RWPE1 (cell line): ENCODE measurements around the gene TCF12.
"Not testable (repeated sequence)": the region's sequence is repeated elsewhere in the genome, so short reads cannot be mapped to it uniquely, and the experiment has no call there.

Experiments
- CTCF ChIA-PET: fragments of 350-600 bp; sonication (Branson Sonifier 250); formaldehyde crosslinking; extraction: SDS; loops from one replicate; lab custom pipeline; 2021; lab: Yijun Ruan, JAX
- POLR2A ChIA-PET: fragments of 400-600 bp; formaldehyde crosslinking; extraction: SDS; loops from one replicate; lab custom pipeline; 2020; ENCODE audit warnings: antibody characterized with exemption; ENCODE audit not compliant: low non-redundant PET; lab: Yijun Ruan, JAX
- DNase-seq: peaks from one replicate; pipeline ENCODE4 v3.0.0; 2012; ENCODE audit warnings: low spot score
- H3K27ac ChIP-seq: fragments of 450-650 bp; 2 replicates; pipeline ENCODE4 v1.5.1; 2017
- TF ChIP-seq, protein P1 (sequence below): fragments of 450-650 bp; conservative IDR thresholded peaks from 2 replicates; pipeline ENCODE4 v1.5.1; 2017; ENCODE audit warnings: low read depth, mild to moderate bottlenecking

Gene TCF12

DNA sequence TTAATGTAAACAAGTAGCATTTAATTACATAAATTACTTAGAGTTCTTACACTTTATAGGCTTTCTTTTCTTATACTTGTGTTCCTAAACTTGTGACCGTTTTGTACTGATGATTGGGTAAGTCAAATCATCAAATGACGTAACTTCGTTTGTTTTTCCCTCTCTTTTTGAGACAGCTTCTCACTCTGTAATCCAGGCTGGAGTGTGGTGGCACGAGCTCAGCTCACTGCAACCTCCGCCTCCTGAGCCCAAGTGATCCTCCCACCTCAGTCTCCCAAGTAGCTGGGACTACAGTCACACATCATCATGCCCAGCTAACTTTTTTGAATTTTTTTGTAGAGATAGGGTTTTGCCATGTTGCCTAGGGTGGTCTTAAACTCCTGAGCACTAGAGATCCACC, 226.0 kb downstream of the TCF12 start:
- POLR2A ChIA-PET: no interaction called here
- CTCF ChIA-PET: interaction anchor here (1.7 kb wide), 1 partner anchor 75 kb away, joined by 3 read pairs; no protein-coding TSS in a partner anchor
- no peak overlapping the region for H3K27ac ChIP-seq
- no peak for DNase-seq
- TF ChIP-seq, protein P1, sequence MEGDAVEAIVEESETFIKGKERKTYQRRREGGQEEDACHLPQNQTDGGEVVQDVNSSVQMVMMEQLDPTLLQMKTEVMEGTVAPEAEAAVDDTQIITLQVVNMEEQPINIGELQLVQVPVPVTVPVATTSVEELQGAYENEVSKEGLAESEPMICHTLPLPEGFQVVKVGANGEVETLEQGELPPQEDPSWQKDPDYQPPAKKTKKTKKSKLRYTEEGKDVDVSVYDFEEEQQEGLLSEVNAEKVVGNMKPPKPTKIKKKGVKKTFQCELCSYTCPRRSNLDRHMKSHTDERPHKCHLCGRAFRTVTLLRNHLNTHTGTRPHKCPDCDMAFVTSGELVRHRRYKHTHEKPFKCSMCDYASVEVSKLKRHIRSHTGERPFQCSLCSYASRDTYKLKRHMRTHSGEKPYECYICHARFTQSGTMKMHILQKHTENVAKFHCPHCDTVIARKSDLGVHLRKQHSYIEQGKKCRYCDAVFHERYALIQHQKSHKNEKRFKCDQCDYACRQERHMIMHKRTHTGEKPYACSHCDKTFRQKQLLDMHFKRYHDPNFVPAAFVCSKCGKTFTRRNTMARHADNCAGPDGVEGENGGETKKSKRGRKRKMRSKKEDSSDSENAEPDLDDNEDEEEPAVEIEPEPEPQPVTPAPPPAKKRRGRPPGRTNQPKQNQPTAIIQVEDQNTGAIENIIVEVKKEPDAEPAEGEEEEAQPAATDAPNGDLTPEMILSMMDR: no peak

DNA sequence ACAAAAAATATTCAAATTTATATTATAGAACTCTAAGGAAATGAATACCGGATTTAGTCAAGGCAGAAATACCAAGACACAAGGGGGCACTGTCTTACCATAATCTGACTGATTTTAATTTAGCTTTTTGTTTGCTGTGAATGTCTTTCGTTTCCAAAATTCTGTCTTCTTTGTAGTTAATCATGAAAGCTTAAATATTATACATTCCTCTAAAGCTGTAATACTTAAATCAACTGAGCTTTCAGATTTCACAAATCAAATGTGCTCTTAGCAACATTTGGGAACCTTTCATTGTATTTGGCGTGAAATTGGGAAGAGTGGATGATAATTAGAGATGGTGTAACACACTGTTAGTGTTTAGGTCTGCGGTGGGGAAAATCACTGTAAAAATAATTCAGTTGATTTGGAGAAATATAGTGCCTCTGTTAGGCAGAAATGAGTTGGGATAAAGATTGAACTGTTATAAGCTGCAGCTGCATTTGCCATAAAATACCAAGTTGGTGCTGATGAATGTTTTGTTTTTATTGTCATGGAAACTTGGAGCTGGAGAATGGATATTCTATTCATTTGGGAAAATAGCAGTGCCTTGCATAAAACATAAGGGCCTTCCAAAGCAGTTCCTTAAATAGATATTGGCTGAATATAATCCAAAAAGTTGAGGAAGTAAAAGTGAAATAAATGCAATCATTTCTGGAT, 228.2 kb downstream of the TCF12 start:
- no peak overlapping the region for H3K27ac ChIP-seq
- ChIA-PET POLR2A (no interaction called here), CTCF (interaction anchor here (0.6 to 1.9 kb wide), 7 partner anchors 21 to 381 kb away, joined by 3 to 23 read pairs (median 4); no protein-coding TSS in a partner anchor)
- TF ChIP-seq, protein P1: peak; percentile 87
- DNase-seq: peak; percentile 20

DNA sequence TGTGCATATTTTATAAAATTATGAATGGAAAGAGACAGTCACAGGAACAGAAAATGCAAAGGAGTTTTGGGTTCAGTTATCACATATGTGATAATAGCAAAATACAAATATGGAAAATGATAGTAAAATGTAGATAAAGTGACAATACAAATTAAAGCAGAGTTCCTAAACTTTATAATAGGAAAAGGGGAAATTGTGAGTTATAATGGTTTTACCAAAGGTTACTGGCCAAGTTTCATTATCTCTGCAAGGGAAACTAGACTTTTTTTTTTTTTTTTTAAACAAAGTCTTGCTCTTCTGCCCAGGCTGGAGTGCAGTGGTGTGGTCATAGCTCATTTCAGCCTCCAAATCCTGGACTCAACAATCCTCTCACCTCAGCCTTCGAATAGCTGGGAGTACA, 229.2 kb downstream of the TCF12 start:
- H3K27ac ChIP-seq: no peak overlapping the region
- TF ChIP-seq, protein P1: no peak

DNA sequence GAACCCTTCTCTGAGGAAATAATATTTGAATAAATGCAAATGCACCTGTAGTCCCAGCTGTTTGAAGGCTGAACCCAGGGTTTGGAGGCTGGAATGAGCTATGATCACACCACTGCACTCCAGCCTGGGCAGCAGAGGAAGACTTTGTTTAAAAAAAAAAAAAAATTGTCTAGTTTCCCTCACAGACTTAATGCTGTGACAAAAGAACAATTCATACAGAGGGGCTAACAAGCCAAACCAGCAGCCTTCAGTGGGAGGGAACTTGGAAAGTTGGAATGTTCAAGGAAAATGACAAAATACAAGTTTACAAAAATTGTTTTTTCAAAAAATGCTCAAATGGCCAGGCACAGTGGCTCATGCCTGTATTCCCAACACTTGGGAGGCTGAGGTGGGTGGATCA, 229.8 kb downstream of the TCF12 start:
- peak overlapping the region; percentile 41; the same call in 1 of the 2 replicates for H3K27ac ChIP-seq
- POLR2A ChIA-PET: interaction anchor here (0.6 kb wide), 1 partner anchor 580 kb away, joined by 4 read pairs; no protein-coding TSS in a partner anchor
- TF ChIP-seq, protein P1: no peak
- CTCF ChIA-PET: interaction anchor here (0.5 to 0.7 kb wide), 3 partner anchors 10 to 603 kb away, joined by 3 to 4 read pairs (median 4); no protein-coding TSS in a partner anchor
- no peak for DNase-seq

More for the DNA sequence above, 229.2 kb downstream of the TCF12 start:
- CTCF ChIA-PET: interaction anchor here (0.6 to 1.9 kb wide), 4 partner anchors 159 to 602 kb away, joined by 3 to 23 read pairs (median 4); no protein-coding TSS in a partner anchor
- DNase-seq: no peak
- POLR2A ChIA-PET: no interaction called here

DNA sequence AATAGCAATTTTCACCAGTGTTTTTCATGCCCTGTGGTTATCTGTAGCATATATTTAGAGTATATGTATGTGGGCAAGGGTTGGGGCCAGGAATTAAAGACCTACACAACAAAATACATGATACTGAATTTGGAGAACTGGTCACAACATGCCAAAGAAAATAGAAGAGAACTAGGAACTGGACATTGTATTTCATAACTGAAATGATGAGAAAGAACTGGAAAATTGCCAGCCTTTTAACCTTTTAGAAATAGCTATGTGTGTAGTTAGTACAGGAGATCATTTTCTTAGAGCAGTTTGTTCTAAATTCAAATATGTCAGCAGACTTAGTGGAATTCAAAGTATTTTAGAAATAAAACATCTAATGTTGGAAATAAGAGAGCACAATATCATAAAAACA, 230.8 kb downstream of the TCF12 start:
- no peak for DNase-seq
- no peak overlapping the region for H3K27ac ChIP-seq
- CTCF ChIA-PET: interaction anchor here (0.6 to 0.7 kb wide), 2 partner anchors 11 to 30 kb away, joined by 3 read pairs; no protein-coding TSS in a partner anchor
- POLR2A ChIA-PET: interaction anchor here (0.6 kb wide), 1 partner anchor 581 kb away, joined by 4 read pairs; no protein-coding TSS in a partner anchor
- TF ChIP-seq, protein P1: no peak

DNA sequence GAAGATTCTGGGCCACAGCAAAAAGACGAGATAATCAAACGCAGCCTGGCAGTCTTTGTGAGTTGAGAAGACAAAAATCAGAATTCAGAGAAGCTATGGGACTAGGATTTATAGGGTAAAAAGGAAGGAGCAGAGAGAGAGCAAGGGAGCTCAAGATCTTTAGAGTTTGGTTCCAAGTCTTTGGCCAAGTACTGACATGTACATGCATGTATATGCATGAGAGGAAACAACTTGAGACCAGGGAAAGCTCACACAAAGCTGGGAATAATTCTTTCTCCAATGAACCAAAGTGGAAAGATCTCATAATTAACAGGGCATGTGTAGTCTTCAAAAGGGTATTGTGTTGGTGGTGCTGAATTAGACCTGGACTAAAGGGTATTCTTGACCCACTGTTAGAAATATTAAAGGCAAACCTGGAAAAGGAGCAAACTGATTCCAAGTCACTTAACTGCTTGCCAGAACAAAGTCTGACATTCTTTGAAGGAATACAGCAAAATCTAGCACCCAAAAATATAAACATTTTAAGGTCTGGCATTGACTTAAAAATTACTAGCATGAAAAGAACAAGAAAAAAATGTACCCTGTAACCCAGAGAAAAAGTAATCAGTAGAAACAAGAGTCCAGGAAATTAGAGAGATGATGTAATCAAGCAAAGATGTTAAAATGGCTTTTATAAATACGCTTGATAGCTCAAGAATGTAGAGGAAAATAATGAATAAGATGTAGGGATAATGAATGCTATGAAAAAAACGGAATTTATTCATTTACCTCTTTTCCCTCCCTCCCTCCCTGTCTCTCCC, 231.8 kb downstream of the TCF12 start:
- TF ChIP-seq, protein P1: no peak
- DNase-seq: no peak
- POLR2A ChIA-PET: no interaction called here
- no peak overlapping the region for H3K27ac ChIP-seq
- CTCF ChIA-PET: interaction anchor here (0.7 kb wide), 1 partner anchor 236 kb away, joined by 4 read pairs; no protein-coding TSS in a partner anchor

DNA sequence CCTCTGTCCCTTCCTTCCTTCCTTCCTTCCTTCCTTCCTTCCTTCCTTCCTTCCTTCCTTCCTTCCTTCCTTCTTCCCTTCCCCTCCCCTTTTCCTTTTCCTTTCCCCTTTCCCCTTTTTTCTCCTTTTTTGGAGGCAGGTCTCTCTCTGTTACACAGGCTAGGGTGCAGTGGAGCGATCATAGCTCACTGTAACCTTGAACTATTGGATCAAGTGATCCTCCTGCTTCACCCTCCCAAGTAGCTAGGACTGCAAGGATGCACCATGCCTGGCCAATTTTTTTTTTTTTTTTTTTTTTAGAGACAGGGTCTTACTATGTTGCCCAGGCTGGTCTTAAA, 232.4 kb downstream of the TCF12 start:
- H3K27ac ChIP-seq, CTCF ChIA-PET, DNase-seq, POLR2A ChIA-PET: not testable (repeated sequence)
